Measurements from ENCODE around the gene MAN2A2. TPM values are rescaled to one million over a fixed set of nuclear protein-coding genes. Genes with fewer than 3 reads are reported as not detected.
A peak's percentile ranks its signal among the peaks of the same experiment; 100 is the strongest.

The MAN2A2 gene
- total and polyA plus RNA-seq, 2 donors (not counting 3 experiments of a cell fraction or from before 2014, with no cell fraction given) = 60.9 to 77.7 TPM

DNA sequence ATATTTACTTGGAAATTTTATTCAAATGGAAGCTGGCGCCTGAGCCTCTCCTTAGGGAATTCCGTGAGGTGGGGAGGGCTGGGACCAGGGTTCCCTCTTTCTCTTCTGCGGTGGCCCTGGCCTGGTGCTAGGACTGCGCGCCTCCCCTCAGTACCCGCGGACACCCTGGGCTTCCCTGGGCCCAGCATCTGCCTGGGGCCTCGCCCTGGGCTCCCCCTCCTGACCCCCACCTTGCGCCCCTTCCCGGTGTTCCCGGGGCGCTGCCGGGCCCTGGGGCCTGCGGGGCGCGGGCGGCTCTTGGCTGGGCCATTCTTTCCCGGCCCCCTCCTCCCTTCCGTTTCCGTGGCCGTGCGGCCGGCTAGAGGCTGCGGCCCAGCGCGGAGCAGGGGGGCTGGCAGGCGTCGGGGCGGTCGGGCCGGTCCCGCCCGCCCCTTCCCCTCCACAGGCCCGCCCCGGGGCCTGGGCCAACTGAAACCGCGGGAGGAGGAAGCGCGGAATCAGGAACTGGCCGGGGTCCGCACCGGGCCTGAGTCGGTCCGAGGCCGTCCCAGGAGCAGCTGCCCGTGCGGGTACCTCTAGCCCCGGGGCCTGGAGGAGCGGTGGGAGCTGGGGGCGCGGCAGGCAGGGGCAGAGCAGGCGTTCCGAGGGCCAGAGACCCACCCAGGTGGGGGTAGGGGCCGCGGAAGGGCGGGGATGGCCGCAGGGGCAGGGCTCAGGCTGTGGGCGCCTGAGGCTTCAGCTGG, 19.0 kb upstream of the MAN2A2 start, which contains the start of gene FES:
Gene FES (plus strand): TSS at position 529 of the 743 bp plus-strand sequence. CDS start 542 bp downstream, outside the sequence.
- peak within 1 kb of the TSS; percentile 23 to 70 (median 46) for H3K4me3 ChIP-seq (replicated peaks in 1 of 3; ENCODE audit: insufficient read depth in 1 of 3, low read depth in 1 of 3, low read length in 3 of 3)
- no TSS peak for BruUV-seq (replicated peaks)
- H3K27ac ChIP-seq (ENCODE audit: insufficient read depth, low read depth, low read length) = peak within 1 kb of the TSS; percentile 85
- H3K79me2 ChIP-seq (ENCODE audit: control insufficient read depth, insufficient read depth, low read length) = peaks cover 15% of the 10 kb centered on the region
- H2AFZ ChIP-seq (ENCODE audit: low read depth, low read length) = no peak within 1 kb of the TSS
- TF ChIP-seq, protein P1, sequence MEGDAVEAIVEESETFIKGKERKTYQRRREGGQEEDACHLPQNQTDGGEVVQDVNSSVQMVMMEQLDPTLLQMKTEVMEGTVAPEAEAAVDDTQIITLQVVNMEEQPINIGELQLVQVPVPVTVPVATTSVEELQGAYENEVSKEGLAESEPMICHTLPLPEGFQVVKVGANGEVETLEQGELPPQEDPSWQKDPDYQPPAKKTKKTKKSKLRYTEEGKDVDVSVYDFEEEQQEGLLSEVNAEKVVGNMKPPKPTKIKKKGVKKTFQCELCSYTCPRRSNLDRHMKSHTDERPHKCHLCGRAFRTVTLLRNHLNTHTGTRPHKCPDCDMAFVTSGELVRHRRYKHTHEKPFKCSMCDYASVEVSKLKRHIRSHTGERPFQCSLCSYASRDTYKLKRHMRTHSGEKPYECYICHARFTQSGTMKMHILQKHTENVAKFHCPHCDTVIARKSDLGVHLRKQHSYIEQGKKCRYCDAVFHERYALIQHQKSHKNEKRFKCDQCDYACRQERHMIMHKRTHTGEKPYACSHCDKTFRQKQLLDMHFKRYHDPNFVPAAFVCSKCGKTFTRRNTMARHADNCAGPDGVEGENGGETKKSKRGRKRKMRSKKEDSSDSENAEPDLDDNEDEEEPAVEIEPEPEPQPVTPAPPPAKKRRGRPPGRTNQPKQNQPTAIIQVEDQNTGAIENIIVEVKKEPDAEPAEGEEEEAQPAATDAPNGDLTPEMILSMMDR (IDR thresholded peaks at IDR 0.05; ENCODE audit: extremely low read depth in 1 of 2, insufficient read depth in 1 of 2, low read depth in 1 of 2, low read length in 2 of 2) = no peak
- no peak for TF ChIP-seq MAX (IDR thresholded peaks at IDR 0.05; ENCODE audit: insufficient read depth, insufficient read length)
- TF ChIP-seq POLR2A (IDR thresholded peaks at IDR 0.05; ENCODE audit: low read depth, low read length) = peak; percentile 38
- peak; percentile 19 for TF ChIP-seq POLR2AphosphoS5 (IDR thresholded peaks at IDR 0.05; ENCODE audit: insufficient read depth, low read depth, low read length)
- dilution Hi-C loops (cut with MboI; ENCODE audit: extremely low pct_ligation_motif_present, low sequenced_read_pairs) = no loop called here
- H4K20me1 ChIP-seq (replicated peaks; ENCODE audit: control insufficient read depth, extremely low read depth, insufficient read depth, low read length) = no peaks in the 10 kb centered on the region
- intact Hi-C loops (cut with micrococcal nuclease) = loop anchor here (1.0 to 10.0 kb wide), 3 partner anchors 11 to 349 kb away; no protein-coding TSS in a partner anchor
- H3K36me3 ChIP-seq (ENCODE audit: control insufficient read depth in 2 of 2, extremely low read depth in 1 of 2, insufficient read depth in 2 of 2, low read length in 2 of 2) = peaks cover 3 to 30% of the 10 kb centered on the region in 2 experiments
- DNase-seq (ENCODE audit: low read depth, low spot score) (peak; percentile 76), FAIRE-seq (peak; percentile 82)
- peaks cover 24% of the 10 kb centered on the region for H3K4me1 ChIP-seq (ENCODE audit: control insufficient read depth, extremely low read depth, insufficient read depth, low read length)
- no peaks in the 10 kb centered on the region for H3K27me3 ChIP-seq (ENCODE audit: control insufficient read depth in 2 of 2, insufficient read depth in 2 of 2, low read length in 2 of 2)
- no peaks in the 10 kb centered on the region for H3K9me3 ChIP-seq (replicated peaks; ENCODE audit: control insufficient read depth, insufficient read depth, low read length)
- POLR2A ChIA-PET = interaction anchor here (2.1 kb wide), 1 partner anchor 14 kb away, joined by 5 read pairs; no protein-coding TSS in a partner anchor
- CTCF ChIA-PET = interaction anchor here (1.6 to 3.9 kb wide), 12 partner anchors 11 to 522 kb away, joined by 3 to 237 read pairs (median 16); partner anchors contain the start of genes MAN2A2 and UNC45A
- H3K9me1 ChIP-seq (replicated peaks; ENCODE audit: control insufficient read depth, extremely low read depth, insufficient read depth, low read length) = no peaks in the 10 kb centered on the region
- peak within 1 kb of the TSS; percentile 80 for H3K9ac ChIP-seq (replicated peaks; ENCODE audit: extremely low read depth, insufficient read depth, low read length)
- H3K4me2 ChIP-seq (ENCODE audit: insufficient read depth, low read length) = peak within 1 kb of the TSS; percentile 56
